Sigmoid colon (tissue), 7 donors: ENCODE measurements around the gene HLF. TPM values are rescaled to one million over a fixed set of nuclear protein-coding genes. Genes with fewer than 3 reads are reported as not detected.
A peak's percentile ranks its signal among the peaks of the same experiment; 100 is the strongest.

Experiments
- DNase-seq: peaks from one replicate; pipeline ENCODE4 v3.0.0-alpha.2; 2019
- H3K27ac ChIP-seq, 4 donors: fragments of 200-600 bp; sonication (generic); one replicate each; pipeline ENCODE4 v1.5.1; 2016 to 2019; ENCODE audit warnings: mild to moderate bottlenecking in 1 of 4
- H3K27me3 ChIP-seq, 3 donors: fragments of 200-600 bp; sonication (generic); one replicate each; pipeline ENCODE4 v1.5.1; 2019; ENCODE audit warnings: mild to moderate bottlenecking in 1 of 3
- H3K36me3 ChIP-seq, 4 donors: fragments of 200-600 bp; sonication (generic); one replicate each; pipeline ENCODE4 v1.5.1; 2016 to 2019
- H3K4me1 ChIP-seq, 4 donors: fragments of 200-600 bp; sonication (generic); one replicate each; pipeline ENCODE4 v1.5.1; 2017 to 2019
- H3K4me3 ChIP-seq, 4 donors: fragments of 200-600 bp; sonication (generic); one replicate each; pipeline ENCODE4 v1.5.1; 2017 to 2019; ENCODE audit warnings: mild to moderate bottlenecking in 2 of 4, moderate library complexity in 1 of 4
- H3K9me3 ChIP-seq, 4 donors: fragments of 200-600 bp in 3 of 4; sonication (generic) in 3 of 4; one replicate each; pipeline versions ENCODE4 v1.5.1 to v1.6.1; 2013 to 2019
- EP300 ChIP-seq, 4 donors: sonication (generic); formaldehyde crosslinking; IDR thresholded peaks; one replicate each; pipeline ENCODE4 v1.6.1; 2017; ENCODE audit warnings: antibody characterized with exemption in 4 of 4
- POLR2A ChIP-seq, 2 donors: fragments of 450-650 bp; IDR thresholded peaks; one replicate each; pipeline ENCODE4 v1.6.1; 2016; ENCODE audit warnings: antibody characterized with exemption in 2 of 2, mild to moderate bottlenecking in 2 of 2, moderate library complexity in 2 of 2
- POLR2AphosphoS5 ChIP-seq, 4 donors: sonication (generic); formaldehyde crosslinking; IDR thresholded peaks; one replicate each; pipeline ENCODE4 v1.6.1; 2017; ENCODE audit warnings: antibody characterized with exemption in 4 of 4
- WGBS, 2 donors: extraction: QIAGEN DNeasy Blood & Tissue Kit; methylation state at CpG; one replicate each; pipeline ENCODE4 v1.1.7; 2013; 5-methylcytosine and 5-hydroxymethylcytosine counted together
- intact Hi-C: fragments of 100-400 bp; cut with DNase I; formaldehyde crosslinking; loops from one replicate; pipeline ENCODE4 v1.15.1; 2023
- polyA plus RNA-seq, 3 donors: library from polyadenylated mRNA; stranded (reverse); fragments of 200-250 nt; gene quantifications; one replicate each; pipeline ENCODE4 v1.2.3, GENCODE V29; 2013
- total RNA-seq, 4 donors: library from RNA; depleted of rRNA; stranded (reverse); fragments of >200 nt; gene quantifications; one replicate each; pipeline ENCODE4 v1.1.0, GENCODE V29; 2016
- TF ChIP-seq, protein P1 (sequence below), 4 experiments: fragments of 450-650 bp in 3 of 4; fragments of 200-600 bp in 1 of 4; IDR thresholded peaks; one replicate each; pipeline ENCODE4 v1.5.1; 2016 to 2019; ENCODE audit warnings: antibody characterized with exemption in 4 of 4, mild to moderate bottlenecking in 3 of 4, moderate library complexity in 2 of 4
- donor health status: healthy with polysubstance abuse.
- donor health status: Bipolar disorder and iron deficiency.
- donor health status: healthy.

HLF gene
- total and polyA plus RNA-seq, 7 donors: 0.92 to 54.0 (median 41.7) TPM

DNA sequence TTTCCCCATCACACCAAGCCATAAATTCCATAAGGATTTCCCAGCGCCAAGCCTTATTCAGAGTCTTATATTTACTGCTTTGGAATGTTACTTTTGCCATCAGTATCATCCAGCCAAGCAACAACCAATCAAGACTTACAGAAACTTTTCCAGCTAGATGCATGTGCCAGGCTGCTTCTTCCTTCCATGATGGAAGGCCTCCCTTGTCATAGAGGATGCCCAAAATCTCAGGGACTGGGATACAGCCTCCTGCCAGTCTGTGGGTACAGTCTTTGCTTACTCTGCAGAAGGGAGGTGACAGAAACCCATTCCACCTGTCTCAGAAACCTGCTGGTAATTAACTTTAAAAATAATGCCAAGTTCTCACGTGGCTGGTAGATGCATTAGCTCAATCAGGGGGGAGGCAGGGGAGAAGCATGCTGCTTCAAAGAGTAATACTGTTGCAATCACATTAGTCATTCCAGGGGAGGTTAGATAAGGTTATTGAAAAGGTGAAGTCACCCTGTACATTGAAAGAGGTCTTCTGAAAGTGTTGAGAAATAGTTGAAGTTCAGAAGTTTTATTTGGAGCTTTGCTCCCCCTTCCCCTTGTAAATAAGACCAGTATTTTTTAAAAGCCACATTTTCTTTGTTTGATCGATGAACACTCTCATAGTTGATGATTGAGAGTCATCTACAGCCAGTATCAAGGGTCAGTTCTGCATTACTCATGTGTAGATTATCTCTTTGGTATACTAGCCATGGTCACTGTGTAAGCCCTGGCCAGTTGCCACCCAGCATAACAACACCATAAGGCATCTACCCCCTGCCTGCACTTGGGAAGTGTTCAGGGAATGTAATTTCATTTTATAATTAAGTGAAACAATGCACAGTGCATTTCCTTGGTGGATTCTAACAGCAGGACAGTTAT lies 22.2 kb downstream of the HLF start:
- TF ChIP-seq, protein P1, sequence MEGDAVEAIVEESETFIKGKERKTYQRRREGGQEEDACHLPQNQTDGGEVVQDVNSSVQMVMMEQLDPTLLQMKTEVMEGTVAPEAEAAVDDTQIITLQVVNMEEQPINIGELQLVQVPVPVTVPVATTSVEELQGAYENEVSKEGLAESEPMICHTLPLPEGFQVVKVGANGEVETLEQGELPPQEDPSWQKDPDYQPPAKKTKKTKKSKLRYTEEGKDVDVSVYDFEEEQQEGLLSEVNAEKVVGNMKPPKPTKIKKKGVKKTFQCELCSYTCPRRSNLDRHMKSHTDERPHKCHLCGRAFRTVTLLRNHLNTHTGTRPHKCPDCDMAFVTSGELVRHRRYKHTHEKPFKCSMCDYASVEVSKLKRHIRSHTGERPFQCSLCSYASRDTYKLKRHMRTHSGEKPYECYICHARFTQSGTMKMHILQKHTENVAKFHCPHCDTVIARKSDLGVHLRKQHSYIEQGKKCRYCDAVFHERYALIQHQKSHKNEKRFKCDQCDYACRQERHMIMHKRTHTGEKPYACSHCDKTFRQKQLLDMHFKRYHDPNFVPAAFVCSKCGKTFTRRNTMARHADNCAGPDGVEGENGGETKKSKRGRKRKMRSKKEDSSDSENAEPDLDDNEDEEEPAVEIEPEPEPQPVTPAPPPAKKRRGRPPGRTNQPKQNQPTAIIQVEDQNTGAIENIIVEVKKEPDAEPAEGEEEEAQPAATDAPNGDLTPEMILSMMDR (IDR thresholded peaks at IDR 0.05): no peak
- no peak for TF ChIP-seq POLR2AphosphoS5 (IDR thresholded peaks at IDR 0.05)
- TF ChIP-seq EP300 (IDR thresholded peaks at IDR 0.05): no peak
- no peak for DNase-seq
- H3K4me1 ChIP-seq: peaks cover 0 to 78% (median 72%) of the 10 kb centered on the region in 4 donors
- intact Hi-C loops: loop anchor here (2.0 to 5.0 kb wide), 3 partner anchors 16 to 225 kb away; partner anchors contain the start of gene SMIM36
- no peaks in the 10 kb centered on the region for H3K36me3 ChIP-seq
- no peaks in the 10 kb centered on the region for H3K9me3 ChIP-seq
- no peaks in the 10 kb centered on the region for H3K27me3 ChIP-seq
- no peak overlapping the region for H3K4me3 ChIP-seq
- 51 to 66% methylated on average over 3 of the region's 3 CpGs for WGBS, 2 donors
- peak overlapping the region; percentile 88 to 97 (median 91) for H3K27ac ChIP-seq

DNA sequence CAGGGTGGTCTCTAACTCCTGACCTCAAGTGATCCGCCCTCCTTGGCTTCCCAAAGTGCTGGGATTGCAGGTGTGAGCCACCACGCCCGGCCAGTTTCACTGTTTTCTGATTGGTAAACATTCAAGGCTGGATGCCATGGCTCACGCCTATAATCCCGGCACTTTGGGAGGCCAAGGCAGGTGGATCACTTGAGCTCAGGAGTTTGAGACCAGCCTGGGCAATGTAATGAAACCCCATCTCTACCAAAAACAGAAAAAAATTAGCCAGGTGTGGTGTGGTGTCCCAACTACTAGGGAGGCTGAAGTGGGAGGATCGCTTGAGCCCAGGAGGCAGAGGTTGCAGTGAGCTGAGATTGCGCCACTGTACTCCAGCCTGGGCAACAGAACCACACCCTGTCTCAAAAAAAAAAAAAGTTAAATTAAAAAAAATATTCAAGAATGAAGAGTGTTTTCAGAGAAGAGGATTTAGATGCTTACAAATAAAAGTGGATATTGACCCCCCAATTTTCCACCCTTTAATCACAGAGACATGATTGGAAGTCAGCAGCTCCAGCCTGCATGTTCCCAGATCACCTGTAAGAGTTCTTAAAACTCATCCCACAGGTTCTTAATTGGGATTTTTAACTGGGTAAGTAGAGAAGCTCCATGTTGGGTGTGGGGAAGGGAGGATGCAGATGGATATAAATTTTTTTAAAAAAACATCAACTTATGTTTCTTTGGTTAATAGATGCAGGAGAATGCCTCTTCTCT lies 23.8 kb downstream of the HLF start:
- 79 to 89% methylated on average over 7 of the region's 7 CpGs for WGBS, 2 donors

DNA sequence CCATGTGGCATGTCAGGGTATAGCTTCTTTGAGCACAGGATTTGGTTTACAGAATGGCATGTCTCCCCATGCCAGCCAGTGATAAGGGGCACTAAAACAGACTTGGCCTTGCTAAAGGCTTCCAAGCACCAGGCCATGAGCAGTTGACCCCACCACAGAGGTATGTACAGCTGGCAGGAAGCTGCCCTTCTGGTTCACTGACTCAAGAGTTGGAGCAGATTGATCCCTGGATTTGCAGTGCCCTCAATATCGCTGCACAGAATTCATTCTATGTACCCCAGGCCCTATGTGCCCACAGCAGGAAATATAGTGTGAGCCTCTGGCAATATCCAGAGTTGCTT lies 24.3 kb downstream of the HLF start:
- 90 to 100% methylated on average over 1 of the region's 1 CpG for WGBS, 2 donors
- Histone ChIP-seq H3K27ac (peak overlapping the region; percentile 88 to 97 (median 91)), H3K36me3 (no peaks in the 10 kb centered on the region), H3K9me3 (no peaks in the 10 kb centered on the region), H3K27me3 (no peaks in the 10 kb centered on the region), H3K4me3 (no peak overlapping the region), H3K4me1 (peaks cover 0 to 61% (median 57%) of the 10 kb centered on the region in 4 donors)
- DNase-seq: no peak
- TF ChIP-seq, protein P1 (IDR thresholded peaks at IDR 0.05): no peak
- TF ChIP-seq POLR2AphosphoS5 (IDR thresholded peaks at IDR 0.05): no peak
- no peak for TF ChIP-seq EP300 (IDR thresholded peaks at IDR 0.05)
- TF ChIP-seq POLR2A (IDR thresholded peaks at IDR 0.05): no peak
- intact Hi-C loops: loop anchor here (5.0 kb wide), 2 partner anchors 128 to 223 kb away; partner anchors contain the start of gene SMIM36

More for the DNA sequence above, 23.8 kb downstream of the HLF start:
- no peak for DNase-seq
- no peaks in the 10 kb centered on the region for H3K9me3 ChIP-seq
- H3K27ac ChIP-seq: peak overlapping the region; percentile 88 to 97 (median 91)
- H3K4me3 ChIP-seq: no peak overlapping the region
- no peaks in the 10 kb centered on the region for H3K36me3 ChIP-seq
- peaks cover 0 to 62% (median 57%) of the 10 kb centered on the region in 4 donors for H3K4me1 ChIP-seq
- no peak for TF ChIP-seq POLR2AphosphoS5 (IDR thresholded peaks at IDR 0.05)
- TF ChIP-seq EP300 (IDR thresholded peaks at IDR 0.05): no peak
- TF ChIP-seq, protein P1 (IDR thresholded peaks at IDR 0.05): no peak
- no peak for TF ChIP-seq POLR2A (IDR thresholded peaks at IDR 0.05)
- H3K27me3 ChIP-seq: no peaks in the 10 kb centered on the region
- intact Hi-C loops: loop anchor here (5.0 kb wide), 2 partner anchors 129 to 224 kb away; partner anchors contain the start of gene SMIM36

DNA sequence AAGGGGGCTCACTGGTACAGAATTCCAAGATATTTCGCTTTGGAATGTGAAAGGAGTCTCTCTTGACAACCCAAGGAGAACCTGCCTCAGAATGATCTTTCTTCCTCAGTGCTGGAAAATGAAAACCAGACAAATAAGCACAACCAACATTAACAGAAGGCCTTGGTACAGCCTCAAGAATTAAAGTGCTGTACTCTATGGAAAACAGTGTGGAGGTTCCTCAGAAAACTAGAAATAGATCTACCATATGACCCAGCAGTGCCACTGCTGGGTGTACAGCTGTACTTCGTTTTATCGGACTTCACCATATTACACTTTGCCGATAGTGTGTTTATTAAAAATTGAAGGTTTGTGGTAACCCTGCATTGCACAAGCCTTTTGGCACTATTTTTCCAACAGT lies 25.2 kb downstream of the HLF start:
- H3K9me3 ChIP-seq: no peaks in the 10 kb centered on the region
- whole genome bisulfite sequencing, 2 donors: 94 to 96% methylated on average over 4 of the region's 4 CpGs
- H3K36me3 ChIP-seq: no peaks in the 10 kb centered on the region
- DNase-seq: no peak
- H3K4me1 ChIP-seq: peaks cover 0 to 58% (median 56%) of the 10 kb centered on the region in 4 donors
- H3K4me3 ChIP-seq: no peak overlapping the region
- H3K27me3 ChIP-seq: no peaks in the 10 kb centered on the region
- intact Hi-C loops: loop anchor here (5.0 kb wide), 3 partner anchors 57 to 222 kb away; partner anchors contain the start of gene SMIM36
- H3K27ac ChIP-seq: peak overlapping the region; percentile 15 to 97 (median 90)
- TF ChIP-seq POLR2AphosphoS5 (IDR thresholded peaks at IDR 0.05) (no peak), POLR2A (IDR thresholded peaks at IDR 0.05) (no peak)
- TF ChIP-seq, protein P1 (IDR thresholded peaks at IDR 0.05): no peak
